Peyer's patch (tissue), 4 donors: ENCODE results near the gene EHD2.

Experiments used
- CTCF ChIP-seq, 6 experiments: fragments of 450-650 bp in 4 of 6; fragments of 200-600 bp in 2 of 6; sonication (generic) in 1 of 6; IDR thresholded peaks; one replicate each; pipeline ENCODE4 v1.5.1; 2017 to 2019; ENCODE audit warnings: antibody characterized with exemption in 6 of 6, mild to moderate bottlenecking in 3 of 6, moderate library complexity in 1 of 6
- POLR2A ChIP-seq, 2 donors: fragments of 450-650 bp; IDR thresholded peaks; one replicate each; pipeline ENCODE4 v1.5.1; 2017; ENCODE audit warnings: antibody characterized with exemption in 2 of 2, mild to moderate bottlenecking in 2 of 2, moderate library complexity in 2 of 2

GRCh38 chr19:47681936-47682335, 31.3 kb upstream of the EHD2 start:
- no peak for TF ChIP-seq CTCF (IDR thresholded peaks at IDR 0.05)
- TF ChIP-seq POLR2A (IDR thresholded peaks at IDR 0.05): no peak
